Astrocyte of the hippocampus (primary cell): ENCODE measurements around the gene VAPB.
A peak's percentile ranks its signal among the peaks of the same experiment; 100 is the strongest.
"Not testable (repeated sequence)": the region's sequence is repeated elsewhere in the genome, so short reads cannot be mapped to it uniquely, and the experiment has no call there.

Source experiments
- DNase-seq: peaks from one replicate; pipeline ENCODE4 v3.0.0; 2011; ENCODE audit warnings: low read depth, low spot score

VAPB gene

GRCh38 chr20:58407201-58407873 lies 18.3 kb downstream of the VAPB start:
- DNase-seq, result no peak

GRCh38 chr20:58407966-58408557 lies 19.0 kb downstream of the VAPB start:
- no peak for DNase-seq

DNA sequence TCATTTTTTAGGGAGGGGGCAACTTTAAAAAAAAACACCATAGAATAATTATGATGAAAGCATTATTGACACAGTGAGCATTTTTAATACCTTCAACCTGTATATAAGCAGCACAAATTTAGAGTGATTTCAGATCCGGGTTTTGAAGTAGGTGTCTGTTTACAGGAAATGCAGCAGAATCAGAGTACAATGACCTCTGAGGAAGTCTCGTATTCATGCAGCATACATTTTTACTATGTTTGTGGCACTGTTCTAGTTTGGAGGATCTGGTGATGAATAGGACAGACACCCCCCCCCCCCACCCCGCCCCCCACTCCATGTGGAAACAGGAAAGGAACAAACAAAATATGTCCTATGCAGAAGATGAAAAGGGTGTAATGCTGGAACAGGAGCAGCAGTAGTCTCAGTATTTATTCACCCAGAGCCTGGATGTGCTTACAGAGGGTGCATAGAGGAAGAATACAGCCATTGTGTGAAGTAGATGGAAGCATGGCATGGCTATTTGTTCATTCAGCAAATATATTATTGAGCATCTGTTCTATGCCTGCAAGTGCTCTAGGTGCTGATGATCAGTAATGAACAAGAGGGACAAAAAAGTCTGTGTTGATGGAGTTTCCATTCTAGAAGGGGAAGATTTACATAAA lies 19.7 kb downstream of the VAPB start:
- DNase-seq, result no peak

DNA sequence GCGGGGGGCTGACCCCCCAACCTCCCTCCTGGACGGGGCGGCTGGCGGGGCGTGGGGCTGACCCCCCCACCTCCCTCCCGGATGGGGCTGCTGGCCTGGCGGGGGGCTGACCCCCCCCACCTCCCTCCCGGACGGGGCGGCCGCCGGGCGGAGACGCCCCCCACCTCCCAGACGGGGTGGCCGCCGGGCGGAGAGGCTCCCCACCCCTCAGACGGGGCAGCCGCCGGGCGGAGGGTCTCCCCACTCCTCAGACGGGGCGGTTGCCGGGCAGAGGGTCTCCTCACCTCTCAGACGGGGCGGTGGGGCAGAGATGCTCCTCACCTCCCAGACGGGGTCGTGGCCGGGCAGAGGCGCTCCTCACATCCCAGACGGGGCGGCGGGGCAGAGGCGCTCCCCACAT lies 25.2 kb downstream of the VAPB start:
- DNase-seq, result not testable (repeated sequence)

DNA sequence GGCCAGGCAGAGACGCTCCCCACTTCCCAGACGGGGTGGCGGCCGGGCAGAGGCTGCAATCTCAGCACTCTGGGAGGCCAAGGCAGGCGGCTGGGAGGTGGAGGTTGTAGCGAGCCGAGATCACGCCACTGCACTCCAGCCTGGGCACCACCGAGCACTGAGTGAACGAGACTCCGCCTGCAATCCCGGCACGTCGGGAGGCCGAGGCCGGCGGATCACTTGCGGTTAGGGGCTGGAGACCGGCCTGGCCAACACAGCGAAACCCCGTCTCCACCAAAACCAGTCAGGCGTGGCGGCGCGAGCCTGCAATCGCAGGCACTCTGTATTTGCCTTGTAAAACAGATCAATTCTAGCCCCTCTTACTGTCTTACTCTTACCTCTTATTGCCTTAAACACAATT lies 25.8 kb downstream of the VAPB start:
- DNase-seq, result not testable (repeated sequence)

GRCh38 chr20:58416057-58416456 lies 27.0 kb downstream of the VAPB start:
- no peak for DNase-seq

- no peak for DNase-seq
Observed at GRCh38 chr20:58416835-58417234, 27.8 kb downstream of the VAPB start.

GRCh38 chr20:58417438-58417837 lies 28.4 kb downstream of the VAPB start:
- DNase-seq, result no peak

DNA sequence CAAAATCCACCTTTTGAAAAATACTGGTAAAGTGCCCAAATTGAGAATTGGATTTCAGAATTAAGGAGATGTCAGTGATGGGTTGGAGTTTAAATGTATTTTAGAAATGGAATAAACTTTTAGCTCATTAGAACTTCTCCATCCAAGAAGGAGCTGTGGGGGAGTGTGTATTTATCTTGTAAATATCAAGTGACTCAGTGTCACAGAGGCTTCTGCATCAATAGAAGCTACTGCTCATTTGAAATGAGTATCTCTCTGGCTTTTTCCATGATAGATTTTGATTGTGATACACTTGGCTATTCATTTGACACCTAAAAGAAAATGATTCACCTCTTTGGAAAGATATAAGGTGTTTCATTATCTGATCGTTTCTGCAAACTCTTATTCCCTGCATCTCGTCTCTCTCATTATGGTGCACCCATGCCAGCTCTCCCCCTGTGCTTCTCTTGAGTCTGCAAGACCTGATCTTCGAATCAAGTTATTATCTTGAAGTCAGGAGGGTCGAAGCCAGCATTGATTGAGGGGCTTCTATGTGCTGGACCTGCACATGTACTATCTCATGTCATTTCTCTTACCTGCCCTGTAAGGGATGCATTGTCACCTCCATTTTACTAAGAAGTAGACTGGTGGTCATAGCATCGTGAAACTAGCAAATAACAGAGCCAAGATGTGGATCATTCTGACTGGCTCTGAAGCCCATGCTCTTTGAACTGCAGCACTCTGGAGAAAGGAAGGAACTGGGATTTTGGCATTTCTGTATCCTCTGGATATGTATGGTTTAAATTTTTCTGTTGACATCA lies 30.1 kb downstream of the VAPB start:
- DNase-seq, result no peak

DNA sequence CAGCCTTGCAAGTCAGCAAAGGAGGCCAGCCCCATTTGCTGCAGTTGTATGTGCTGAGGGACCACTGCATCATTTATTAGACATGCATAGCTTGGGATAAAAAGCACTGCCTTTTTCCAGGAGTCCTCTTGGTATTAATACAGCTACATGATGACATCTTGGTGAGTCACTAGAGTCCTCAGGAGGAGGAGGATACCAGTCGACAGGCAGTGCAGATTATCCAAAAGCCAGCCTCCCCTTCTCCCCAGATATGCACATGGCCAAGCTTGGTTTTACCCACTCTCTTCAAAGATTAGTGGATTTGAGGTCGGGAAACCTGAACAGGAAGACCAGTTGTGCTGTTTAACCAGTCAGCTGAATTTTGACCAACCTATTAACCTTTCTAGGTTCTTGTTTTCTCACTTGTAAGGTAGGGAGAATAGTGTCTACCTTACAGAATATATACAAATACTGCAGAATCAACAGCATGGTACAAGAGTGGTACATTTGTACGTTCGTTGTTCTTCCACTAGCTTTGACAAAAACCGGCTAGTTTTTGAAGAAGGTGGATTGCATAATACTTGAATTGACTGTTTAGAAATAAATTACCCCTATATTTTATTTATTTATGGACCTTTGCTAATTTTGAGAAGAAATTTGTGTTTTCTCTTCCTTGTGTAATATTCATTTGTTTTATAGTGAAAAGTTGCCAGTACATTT lies 31.9 kb downstream of the VAPB start:
- peak; percentile 42 for DNase-seq

GRCh38 chr20:58421497-58421850 lies 32.4 kb downstream of the VAPB start:
- peak; percentile 41 for DNase-seq

DNA sequence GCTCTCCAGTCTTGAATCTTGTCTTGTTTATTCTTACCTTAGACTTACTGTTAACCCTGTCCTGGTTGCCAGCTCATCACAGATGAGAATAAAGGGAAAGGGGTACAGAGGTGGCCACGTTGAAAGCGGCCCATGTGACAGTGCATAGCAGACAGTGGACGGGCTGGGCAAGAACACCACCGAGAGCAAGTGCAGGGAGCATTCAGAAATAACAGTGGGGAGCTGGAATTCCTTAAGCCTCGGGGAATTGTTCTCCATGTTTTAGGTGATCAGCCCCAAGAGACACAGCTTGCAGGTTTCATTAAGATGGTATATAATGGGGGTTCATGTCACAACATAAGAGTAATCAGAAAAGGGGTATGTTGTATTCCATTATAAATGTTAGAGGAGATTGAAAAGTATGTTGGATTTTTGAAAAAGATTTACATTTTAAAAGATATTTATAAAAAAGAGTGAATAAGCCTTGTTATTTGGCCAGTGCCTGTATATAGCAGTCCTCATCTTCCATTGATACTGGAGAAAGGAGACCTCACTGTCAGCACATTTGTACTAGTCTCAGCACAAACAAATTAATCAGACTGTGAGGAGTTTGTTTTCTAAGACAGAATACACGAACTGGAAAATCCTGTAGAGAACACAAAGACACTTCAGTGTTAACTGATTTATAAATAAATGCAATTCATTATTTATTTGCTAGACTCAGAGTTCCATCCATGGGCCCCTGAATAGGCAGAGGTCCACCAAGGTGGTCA lies 35.4 kb downstream of the VAPB start:
- DNase-seq, result no peak

- DNase-seq, result not testable (repeated sequence)
Observed at GRCh38 chr20:58427571-58427970, 38.5 kb downstream of the VAPB start.

DNA sequence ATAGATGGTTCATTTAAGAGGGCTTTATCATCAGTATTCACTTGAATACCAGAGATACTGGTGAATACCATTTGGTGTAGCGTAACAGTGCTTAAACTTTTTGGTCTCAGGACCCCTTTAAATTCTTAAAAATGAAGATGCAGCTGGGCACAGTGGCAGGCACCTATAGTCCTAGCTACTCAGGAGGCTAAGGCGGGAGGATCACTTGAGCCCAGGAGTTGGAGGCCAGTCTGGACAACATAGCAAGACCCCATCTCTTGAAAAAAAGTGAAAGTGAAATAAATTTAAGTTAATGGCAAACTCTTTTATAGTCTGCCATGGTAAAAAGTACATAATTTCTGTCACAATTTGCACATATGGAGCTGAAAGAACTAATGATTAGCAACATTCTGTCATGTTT lies 39.3 kb downstream of the VAPB start:
- DNase-seq, result no peak

DNA sequence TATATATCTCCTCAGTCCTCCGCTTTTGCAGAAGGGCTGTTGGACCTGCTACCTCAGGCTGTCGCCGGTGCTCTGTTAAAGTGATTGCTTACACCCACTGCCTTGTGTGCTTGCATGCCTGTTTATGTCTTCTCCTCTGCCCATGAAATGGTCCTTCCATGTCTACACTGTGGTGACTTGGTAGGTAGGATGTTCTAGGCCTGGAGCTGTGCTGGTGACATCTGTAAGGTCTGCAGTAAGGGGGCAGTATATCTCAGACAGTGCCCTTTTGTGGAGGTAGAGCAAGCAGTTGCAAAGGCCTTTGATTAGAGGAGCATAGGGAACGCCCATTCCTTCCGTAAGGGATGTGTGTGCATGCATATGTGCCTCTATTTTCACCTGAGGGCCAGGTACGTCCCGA lies 40.3 kb downstream of the VAPB start:
- DNase-seq, result no peak

DNA sequence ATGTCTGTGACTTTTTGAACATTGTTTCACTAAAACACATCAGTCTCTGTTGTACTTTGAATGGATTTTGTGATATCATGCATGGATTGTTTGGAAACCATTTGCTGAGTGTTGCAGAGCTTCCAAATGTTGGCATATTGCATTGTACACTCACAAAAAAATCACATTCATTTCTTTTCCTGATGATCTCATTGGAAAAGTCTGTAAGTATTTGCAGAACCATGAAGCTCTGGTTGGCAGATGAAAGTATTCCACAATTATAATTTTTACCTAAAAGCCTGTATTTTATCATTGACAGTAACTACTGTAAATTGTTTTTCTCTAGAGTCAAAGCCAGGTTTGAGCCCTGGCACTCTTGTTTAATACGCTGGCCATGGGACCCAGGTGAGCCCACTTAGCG lies 42.1 kb downstream of the VAPB start:
- no peak for DNase-seq

- DNase-seq, result no peak
Observed at GRCh38 chr20:58432186-58432954, 43.3 kb downstream of the VAPB start.

GRCh38 chr20:58433029-58433647 lies 44.1 kb downstream of the VAPB start:
- no peak for DNase-seq

- peak; percentile 47 for DNase-seq
Observed at GRCh38 chr20:58433759-58434158, 44.7 kb downstream of the VAPB start.

GRCh38 chr20:58434326-58434725 lies 45.3 kb downstream of the VAPB start:
- no peak for DNase-seq
